Choroid plexus epithelial cell (primary cell): ENCODE results near the gene B3GAT1.
"Not testable (repeated sequence)": the region's sequence is repeated elsewhere in the genome, so short reads cannot be mapped to it uniquely, and the experiment has no call there.

Source experiments
- DNase-seq: peaks from one replicate; pipeline ENCODE4 v3.0.0-alpha.2; 2010; ENCODE audit warnings: low read depth
- H3K4me3 ChIP-seq: 2 replicates; pipeline ENCODE4 v1.5.1; 2011; ENCODE audit warnings: low read depth, mild to moderate bottlenecking, control low read depth, low read length, moderate library complexity
- TF ChIP-seq, protein P1 (sequence below): conservative IDR thresholded peaks from 2 replicates; pipeline ENCODE4 v1.5.1; 2011; ENCODE audit warnings: low read depth, mild to moderate bottlenecking, control low read depth, inconsistent platforms, low read length, moderate library complexity

Gene B3GAT1

DNA sequence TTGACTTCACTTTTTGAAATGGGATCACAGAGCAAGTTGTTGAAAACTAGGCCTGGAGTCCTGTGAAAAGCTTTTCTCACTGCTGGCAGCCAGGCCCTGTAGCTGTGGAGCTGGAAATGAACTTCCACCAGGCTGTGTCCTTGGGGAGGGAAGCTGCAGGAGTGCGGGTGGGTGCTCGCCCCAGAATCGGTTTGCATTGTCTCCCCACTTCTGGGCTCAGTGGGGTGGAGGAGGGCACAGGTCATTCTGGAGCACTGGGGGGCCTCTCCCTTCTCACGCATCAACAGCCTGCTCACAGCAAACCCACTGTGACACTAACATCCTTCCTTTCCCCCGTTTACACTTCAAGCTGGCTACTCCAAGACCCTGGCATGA is 65.1 kb downstream of the B3GAT1 start:
- H3K4me3 ChIP-seq, result no peak overlapping the region
- TF ChIP-seq, protein P1, sequence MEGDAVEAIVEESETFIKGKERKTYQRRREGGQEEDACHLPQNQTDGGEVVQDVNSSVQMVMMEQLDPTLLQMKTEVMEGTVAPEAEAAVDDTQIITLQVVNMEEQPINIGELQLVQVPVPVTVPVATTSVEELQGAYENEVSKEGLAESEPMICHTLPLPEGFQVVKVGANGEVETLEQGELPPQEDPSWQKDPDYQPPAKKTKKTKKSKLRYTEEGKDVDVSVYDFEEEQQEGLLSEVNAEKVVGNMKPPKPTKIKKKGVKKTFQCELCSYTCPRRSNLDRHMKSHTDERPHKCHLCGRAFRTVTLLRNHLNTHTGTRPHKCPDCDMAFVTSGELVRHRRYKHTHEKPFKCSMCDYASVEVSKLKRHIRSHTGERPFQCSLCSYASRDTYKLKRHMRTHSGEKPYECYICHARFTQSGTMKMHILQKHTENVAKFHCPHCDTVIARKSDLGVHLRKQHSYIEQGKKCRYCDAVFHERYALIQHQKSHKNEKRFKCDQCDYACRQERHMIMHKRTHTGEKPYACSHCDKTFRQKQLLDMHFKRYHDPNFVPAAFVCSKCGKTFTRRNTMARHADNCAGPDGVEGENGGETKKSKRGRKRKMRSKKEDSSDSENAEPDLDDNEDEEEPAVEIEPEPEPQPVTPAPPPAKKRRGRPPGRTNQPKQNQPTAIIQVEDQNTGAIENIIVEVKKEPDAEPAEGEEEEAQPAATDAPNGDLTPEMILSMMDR, result no peak
- DNase-seq, result no peak

DNA sequence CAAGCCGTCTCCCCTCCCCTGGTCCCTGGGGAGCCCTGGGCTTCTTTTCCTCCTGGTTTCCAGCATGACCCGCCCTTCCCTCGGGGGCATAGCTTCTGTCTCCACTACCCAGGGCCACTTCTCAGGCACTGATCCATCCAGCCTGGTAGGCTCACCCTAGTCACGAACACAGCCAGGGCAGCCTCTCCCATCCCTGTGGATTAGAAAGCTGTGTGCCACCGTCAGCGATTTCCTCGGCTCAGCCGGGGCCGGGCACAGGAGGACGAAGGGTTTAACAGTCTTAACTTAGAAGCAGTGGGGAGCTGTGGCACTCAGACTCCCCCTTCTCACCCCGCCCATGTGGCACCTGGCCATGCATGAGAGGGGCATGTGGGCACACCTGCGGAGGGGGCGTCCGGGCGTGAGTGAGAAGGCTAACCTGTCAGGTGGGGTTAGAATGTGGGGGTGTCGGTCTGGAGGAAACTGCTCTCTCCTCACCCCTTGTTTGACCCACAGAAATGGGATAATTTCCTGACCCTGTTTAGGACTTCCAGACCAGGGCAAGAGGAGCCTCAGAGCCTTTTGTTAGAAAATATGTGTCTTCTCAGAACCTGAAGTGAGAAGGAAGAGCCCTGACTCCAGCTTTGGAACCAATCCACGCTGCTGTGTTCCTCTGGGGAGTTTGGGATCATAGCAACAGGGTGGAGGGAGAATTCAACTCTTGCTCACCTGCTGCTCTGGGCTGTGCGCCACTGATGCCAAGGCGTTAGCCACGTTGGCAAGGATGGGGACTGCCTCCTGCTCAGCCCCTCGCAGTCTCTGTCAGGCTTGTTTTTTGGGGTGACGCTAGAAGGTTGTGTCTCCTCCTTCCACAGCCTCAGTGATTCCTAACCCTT is 65.7 kb downstream of the B3GAT1 start:
- H3K4me3 ChIP-seq, result no peak overlapping the region
- TF ChIP-seq, protein P1, result no peak
- no peak for DNase-seq

DNA sequence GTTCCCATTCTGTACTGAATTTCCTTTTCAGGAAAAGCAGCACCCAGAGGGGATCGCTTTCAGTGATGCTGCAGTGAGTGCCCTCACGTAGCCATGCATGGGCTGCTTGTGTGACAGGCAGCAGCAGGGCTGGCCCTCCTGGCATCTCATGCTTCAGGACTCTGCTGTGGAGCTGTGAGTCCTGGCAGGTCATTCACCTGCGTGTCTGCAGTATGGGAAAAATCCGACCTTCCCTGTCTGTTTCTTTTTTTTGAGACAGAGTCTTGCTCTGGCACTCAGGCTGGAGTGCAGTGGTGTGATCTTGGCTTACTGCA is 66.8 kb downstream of the B3GAT1 start:
- H3K4me3 ChIP-seq, result no peak overlapping the region
- TF ChIP-seq, protein P1, result no peak
- DNase-seq, result no peak

DNA sequence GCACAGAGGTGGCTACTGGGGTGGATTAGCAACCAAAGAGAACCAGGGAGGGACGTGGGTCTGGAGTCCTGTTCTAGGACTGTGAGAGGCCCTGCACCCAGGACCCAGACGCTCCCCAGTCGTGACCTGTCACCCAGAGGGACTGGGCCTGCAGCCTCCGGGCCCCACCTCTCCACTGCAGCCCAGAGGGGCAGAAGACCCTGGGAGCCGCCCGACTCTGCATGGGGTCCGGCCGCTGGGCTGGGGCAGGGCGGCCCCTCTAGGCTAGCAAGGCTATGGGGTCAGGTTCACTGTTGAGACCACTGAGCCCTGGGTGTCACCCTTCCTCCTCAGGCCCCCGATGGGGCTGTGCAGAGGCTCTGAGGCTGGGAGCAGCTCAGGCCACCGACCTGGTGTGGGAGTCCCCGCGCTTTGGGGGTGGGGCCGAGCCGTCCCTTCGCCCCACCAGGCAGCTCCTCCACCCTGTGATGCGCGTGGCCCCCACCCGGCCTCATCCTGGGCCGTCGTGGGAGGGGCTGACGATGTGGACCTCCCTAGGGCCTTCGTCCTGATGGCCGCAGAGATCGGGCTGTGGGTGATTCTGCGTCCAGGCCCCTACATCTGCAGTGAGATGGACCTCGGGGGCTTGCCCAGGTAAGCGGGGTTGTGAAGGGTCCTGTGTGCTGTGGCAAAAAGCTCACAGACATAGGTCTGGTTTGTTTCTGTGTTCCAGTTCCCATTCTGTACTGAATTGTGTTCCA is 67.4 kb downstream of the B3GAT1 start:
- DNase-seq, result not testable (repeated sequence)

DNA sequence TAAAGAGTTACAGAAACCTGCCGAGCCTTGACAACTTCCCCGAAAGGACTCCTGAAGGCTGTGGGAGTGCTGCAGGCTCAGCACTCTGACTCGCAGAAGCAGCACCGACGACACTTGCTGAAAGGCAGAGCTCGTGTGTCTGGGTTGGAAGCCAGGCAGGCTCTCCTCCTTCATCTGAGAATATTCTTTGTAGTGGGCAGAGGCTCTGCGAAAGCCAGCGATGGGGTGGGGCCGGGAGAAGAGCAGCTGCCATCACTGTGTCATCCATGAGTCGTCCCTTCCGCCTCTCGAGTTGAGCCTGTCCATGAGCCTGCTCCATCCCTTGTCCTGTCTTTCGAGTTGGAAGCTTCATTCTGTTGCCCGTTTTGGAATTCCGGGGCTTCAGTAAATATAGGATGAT is 68.4 kb downstream of the B3GAT1 start:
- TF ChIP-seq, protein P1, result no peak
- no peak for DNase-seq
- no peak overlapping the region for H3K4me3 ChIP-seq

More for the DNA sequence above, 67.4 kb downstream of the B3GAT1 start:
- not testable (repeated sequence) for H3K4me3 ChIP-seq

DNA sequence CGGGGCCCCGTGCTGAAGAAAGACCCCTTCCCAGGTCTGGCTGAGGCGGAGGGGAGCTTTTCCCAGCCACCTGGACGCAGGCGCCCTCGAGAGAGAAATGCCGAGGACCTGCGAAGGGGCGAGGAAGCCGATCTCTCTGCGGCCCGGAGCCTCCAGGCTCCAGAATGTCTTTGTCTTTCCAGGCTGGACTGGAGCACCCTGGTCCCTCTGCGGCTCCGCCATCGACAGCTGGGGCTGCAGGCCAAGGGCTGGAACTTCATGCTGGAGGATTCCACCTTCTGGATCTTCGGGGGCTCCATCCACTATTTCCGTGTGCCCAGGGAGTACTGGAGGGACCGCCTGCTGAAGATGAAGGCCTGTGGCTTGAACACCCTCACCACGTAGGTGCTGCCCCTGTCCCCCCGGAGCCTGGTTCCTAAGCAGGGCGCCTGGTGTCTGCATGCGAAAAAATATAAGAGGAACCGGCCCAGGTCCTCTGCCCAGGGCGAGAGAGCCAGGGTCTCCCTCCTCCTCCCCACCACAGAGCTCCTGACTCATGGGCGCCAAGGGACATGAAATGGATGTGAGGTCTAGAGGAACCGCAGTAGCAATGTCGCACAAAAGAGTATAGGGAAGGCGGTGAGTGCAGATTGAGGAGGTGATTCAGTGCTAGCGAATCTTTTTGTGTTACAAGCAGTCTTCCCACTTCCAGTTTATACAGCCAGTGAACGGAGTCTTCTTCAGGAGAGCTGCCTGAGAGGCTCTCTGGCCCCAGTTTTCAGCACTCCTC is 69.3 kb downstream of the B3GAT1 start:
- TF ChIP-seq, protein P1, result no peak
- no peak for DNase-seq
- no peak overlapping the region for H3K4me3 ChIP-seq
